Dermis lymphatic vessel endothelial cell (primary cell): Measurements from ENCODE around the gene NUMA1. TPM values are rescaled to one million over a fixed set of nuclear protein-coding genes. Genes with fewer than 3 reads are reported as not detected.

ENCODE experiments used
- total RNA-seq: library from RNA; depleted of rRNA; stranded (reverse); fragments of >200 nt; gene quantifications from 2 replicates; pipeline ENCODE4 v1.2.1, GENCODE V29; 2014

NUMA1 gene
- 104 and 137 TPM in 2 replicates for total RNA-seq

GRCh38 chr11:72080326-72081183 lies at the start of gene NUMA1, which contains the start of gene LRRC51:
TSS of gene NUMA1 (minus strand) at chr11:72080542. CDS start at chr11:72035943, 44,599 bp downstream.
TSS of gene LRRC51 (plus strand) at chr11:72080850. CDS start at chr11:72089084, 8,234 bp downstream.

GRCh38 chr11:72112143-72112977 lies 32.0 kb upstream of the NUMA1 start, which contains the start of gene ANAPC15:
TSS of gene ANAPC15 (minus strand) at chr11:72112695. CDS start at chr11:72111276, 1,419 bp downstream.

DNA sequence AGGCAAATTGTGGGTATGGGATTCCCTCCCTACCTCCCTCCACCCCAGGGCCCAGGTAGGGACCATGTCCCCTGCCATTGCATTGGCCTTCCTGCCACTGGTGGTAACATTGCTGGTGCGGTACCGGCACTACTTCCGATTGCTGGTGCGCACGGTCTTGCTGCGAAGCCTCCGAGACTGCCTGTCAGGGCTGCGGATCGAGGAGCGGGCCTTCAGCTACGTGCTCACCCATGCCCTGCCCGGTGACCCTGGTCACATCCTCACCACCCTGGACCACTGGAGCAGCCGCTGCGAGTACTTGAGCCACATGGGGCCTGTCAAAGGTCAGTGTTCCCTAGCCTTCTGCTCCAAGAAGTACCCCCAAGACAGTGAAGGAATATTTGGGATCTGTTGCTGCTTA lies 25.5 kb upstream of the NUMA1 start, which contains the start of gene TOMT:
Gene TOMT (plus strand): TSS at position 37 of the 400 bp plus-strand sequence. CDS start 28 bp downstream, at position 65.

DNA sequence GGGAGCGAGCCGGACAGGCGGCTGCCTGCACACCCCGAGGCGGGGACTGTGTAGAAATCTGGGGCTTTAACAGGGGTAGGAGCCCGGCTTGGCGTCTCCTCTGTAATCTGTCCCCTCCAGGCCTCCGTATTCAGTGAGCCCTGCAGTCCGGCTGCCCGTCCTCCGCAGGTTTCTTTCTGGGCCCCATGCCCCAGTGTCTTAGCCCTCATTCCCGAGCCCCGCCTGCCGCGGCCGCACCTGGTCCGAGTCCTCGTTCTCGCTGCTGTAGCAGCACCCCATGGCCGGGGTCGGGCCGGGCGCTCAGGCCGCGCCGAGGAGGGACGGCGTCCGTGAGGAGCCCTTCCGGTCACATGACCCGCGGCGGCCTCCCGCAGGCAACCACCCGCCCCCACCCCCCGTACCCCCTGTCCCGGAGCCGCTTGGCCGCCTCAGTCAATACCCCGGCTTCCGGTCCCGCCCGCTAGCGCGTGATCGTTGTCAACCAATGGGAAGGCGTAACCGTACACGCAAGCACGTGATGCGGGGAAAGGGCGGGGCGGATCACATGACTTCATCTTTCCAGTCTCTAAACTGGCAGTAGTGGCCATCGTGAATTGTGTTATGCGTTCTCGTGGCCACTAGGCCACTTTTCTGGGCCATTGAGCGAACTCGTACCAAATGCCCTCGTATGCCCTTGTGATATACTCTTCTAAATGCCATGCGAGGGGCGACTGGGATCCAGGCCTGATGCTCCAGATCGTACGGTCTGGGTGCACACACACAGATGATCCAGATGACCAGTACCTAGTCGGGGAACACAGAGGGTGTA lies 22.8 kb upstream of the NUMA1 start, which contains the start of gene LAMTOR1:
Gene LAMTOR1 (minus strand): TSS at position 352 of the 808 bp plus-strand sequence. CDS start 73 bp downstream, at position 279.

GRCh38 chr11:71998649-71999310 lies 81.6 kb downstream of the NUMA1 start, which contains the start of gene IL18BP:
TSS of gene IL18BP (plus strand) at chr11:71998909. CDS start at chr11:71999985, 1,076 bp downstream.

Other genes with a start within 250 kb of the NUMA1 start
- gene DEFB108B, start 247.3 kb downstream of the NUMA1 start, total RNA-seq, result not detected in 2 replicates
- gene DEFB131B, start 202.1 kb downstream of the NUMA1 start, total RNA-seq, result not detected in 2 replicates
- 6.1 and 8.0 TPM in 2 replicates for gene XNDC1N, start 151.9 kb downstream of the NUMA1 start, total RNA-seq
- 18.3 and 18.7 TPM in 2 replicates for gene RNF121, start 151.5 kb downstream of the NUMA1 start, total RNA-seq
- 0.65 and 1.6 TPM in 2 replicates for gene IL18BP, start 81.6 kb downstream of the NUMA1 start, total RNA-seq
- gene LRRC51, start 308 bp upstream of the NUMA1 start, total RNA-seq, result 3.4 and 3.8 TPM in 2 replicates
- 88.4 and 94.2 TPM in 2 replicates for gene LAMTOR1, start 22.8 kb upstream of the NUMA1 start, total RNA-seq
- gene TOMT, start 25.4 kb upstream of the NUMA1 start, total RNA-seq, result not detected in 2 replicates
- gene ANAPC15, start 32.2 kb upstream of the NUMA1 start, total RNA-seq, result 16.6 and 19.7 TPM in 2 replicates
- not detected in 2 replicates for gene FOLR3, start 55.2 kb upstream of the NUMA1 start, total RNA-seq
- not detected in 2 replicates for gene FOLR1, start 111.6 kb upstream of the NUMA1 start, total RNA-seq
- not detected in 2 replicates for gene FOLR2, start 136.3 kb upstream of the NUMA1 start, total RNA-seq
- 28.7 and 31.2 TPM in 2 replicates for gene INPPL1, start 144.2 kb upstream of the NUMA1 start, total RNA-seq
- gene PHOX2A, start 163.6 kb upstream of the NUMA1 start, total RNA-seq, result not detected in 2 replicates